SK-N-SH (cell line): ENCODE results near the gene IDH3A. TPM values are rescaled to one million over a fixed set of nuclear protein-coding genes. Genes with fewer than 3 reads are reported as not detected.

Experiments used
- CTCF ChIA-PET: fragments of 300-600, 350-600 bp; formaldehyde crosslinking; extraction: SDS; loops from one replicate; lab custom pipeline; 2021; lab: Yijun Ruan, JAX
- POLR2A ChIA-PET: fragments of 350-600 bp; sonication (Branson Sonifier 250); formaldehyde crosslinking; extraction: SDS; loops from one replicate; lab custom pipeline; 2020; ENCODE audit warnings: antibody characterized with exemption, inconsistent platforms; lab: Yijun Ruan, JAX
- DNase-seq: peaks from one replicate; pipeline ENCODE4 v3.0.0; 2012
- H2AFZ ChIP-seq: fragments of 200-600 bp; sonication (generic); 2 replicates; pipeline ENCODE4 v1.8.1; 2016; ENCODE audit warnings: antibody characterized with exemption, mild to moderate bottlenecking, low read depth
- H3F3A ChIP-seq: fragments of 200-600 bp; sonication (generic); replicated peaks from 2 replicates; pipeline ENCODE3; 2016; ENCODE audit warnings: antibody characterized with exemption, mild to moderate bottlenecking; ENCODE audit not compliant: insufficient read depth
- H3K27ac ChIP-seq, 2 experiments: fragments of 200-500 bp in 1 of 2; fragments of 200-600 bp in 1 of 2; sonication (Bioruptor generic) in 1 of 2; sonication (generic), shearing (Covaris generic) in 1 of 2; 2 replicates each; pipeline versions ENCODE4 v1.5.1 to v1.6.1; 2014 to 2016; ENCODE audit warnings: low read depth in 2 of 2, inconsistent platforms in 1 of 2, low read length in 1 of 2, mild to moderate bottlenecking in 1 of 2, mixed read lengths in 1 of 2
- H3K27me3 ChIP-seq: fragments of 200-600 bp; sonication (generic), shearing (Covaris generic); 2 replicates; pipeline ENCODE4 v1.6.1; 2016; ENCODE audit warnings: mixed run types; ENCODE audit not compliant: insufficient read depth
- H3K36me3 ChIP-seq, 2 experiments: fragments of 200-500 bp in 1 of 2; fragments of 200-600 bp in 1 of 2; sonication (Bioruptor generic) in 1 of 2; sonication (generic) in 1 of 2; replicated peaks in 1 of 2; 2 replicates each; pipeline versions ENCODE3 to v1.5.1; 2014 to 2016; ENCODE audit warnings: low read length in 1 of 2, mild to moderate bottlenecking in 1 of 2; ENCODE audit not compliant: insufficient read depth in 2 of 2, control insufficient read depth in 1 of 2
- H3K4me1 ChIP-seq, 2 experiments: fragments of 200-500 bp in 1 of 2; fragments of 200-600 bp in 1 of 2; sonication (Bioruptor generic) in 1 of 2; sonication (generic), shearing (Covaris generic) in 1 of 2; 2 replicates each; pipeline versions ENCODE4 v1.5.1 to v1.6.1; 2014 to 2016; ENCODE audit warnings: low read depth in 1 of 2, low read length in 1 of 2, mixed run types in 1 of 2; ENCODE audit not compliant: insufficient read depth in 2 of 2, control insufficient read depth in 1 of 2
- H3K4me2 ChIP-seq: fragments of 200-600 bp; sonication (generic), shearing (Covaris generic); 2 replicates; pipeline ENCODE4 v1.6.1; 2017; ENCODE audit warnings: mixed run types
- H3K4me3 ChIP-seq, 2 experiments: fragments of 200-500 bp in 1 of 2; fragments of 200-600 bp in 1 of 2; sonication (Bioruptor generic) in 1 of 2; sonication (generic), shearing (Covaris generic) in 1 of 2; 2 replicates each; pipeline versions ENCODE4 v1.5.1 to v1.8.1; 2014 to 2016; ENCODE audit warnings: low read depth in 2 of 2, inconsistent platforms in 1 of 2, low read length in 1 of 2, mild to moderate bottlenecking in 1 of 2, mixed read lengths in 1 of 2, moderate library complexity in 1 of 2
- H3K79me2 ChIP-seq: fragments of 200-600 bp; sonication (generic); 2 replicates; pipeline ENCODE4 v1.8.1; 2017; ENCODE audit warnings: mild to moderate bottlenecking; ENCODE audit not compliant: insufficient read depth
- H3K9ac ChIP-seq: fragments of 200-600 bp; sonication (generic); 2 replicates; pipeline ENCODE4 v1.6.1; 2017; ENCODE audit warnings: mixed run types
- H3K9me2 ChIP-seq: fragments of 200-600 bp; sonication (generic); 2 replicates; pipeline ENCODE4 v1.6.1; 2017; ENCODE audit warnings: mixed run types
- H3K9me3 ChIP-seq: fragments of 200-600 bp; sonication (generic); 2 replicates; pipeline ENCODE4 v1.6.1; 2017; ENCODE audit warnings: mixed run types, mild to moderate bottlenecking, moderate library complexity
- H4K20me1 ChIP-seq: fragments of 200-600 bp; sonication (generic); 2 replicates; pipeline ENCODE4 v1.6.1; 2017; ENCODE audit warnings: mild to moderate bottlenecking, mixed run types; ENCODE audit not compliant: insufficient read depth
- FOSL2 ChIP-seq: IDR thresholded peaks from 2 replicates; pipeline ENCODE4 v1.4.0; 2012; ENCODE audit warnings: low read depth, mild to moderate bottlenecking, moderate library complexity, borderline replicate concordance
- FOXJ3 ChIP-seq: sonication (generic); formaldehyde crosslinking; IDR thresholded peaks from 2 replicates; pipeline ENCODE4 v1.5.1; 2020; ENCODE audit warnings: mild to moderate bottlenecking, missing genetic modification reagents
- FOXM1 ChIP-seq: IDR thresholded peaks from 2 replicates; pipeline ENCODE4 v1.4.0; 2012; ENCODE audit warnings: low read depth, mild to moderate bottlenecking
- GABPA ChIP-seq: IDR thresholded peaks from 2 replicates; pipeline ENCODE4 v1.4.0; 2012; ENCODE audit warnings: low read depth, mild to moderate bottlenecking
- GATA2 ChIP-seq: sonication (generic); formaldehyde crosslinking; IDR thresholded peaks from 2 replicates; pipeline ENCODE4 v1.5.0; 2020; ENCODE audit warnings: mild to moderate bottlenecking, missing genetic modification reagents
- NFIC ChIP-seq: IDR thresholded peaks from 2 replicates; pipeline ENCODE4 v1.4.0; 2012; ENCODE audit warnings: borderline replicate concordance
- PBX3 ChIP-seq: IDR thresholded peaks from 2 replicates; pipeline ENCODE4; 2012
- RAD21 ChIP-seq: IDR thresholded peaks from 2 replicates; pipeline ENCODE4 v1.6.1; 2012; ENCODE audit warnings: mild to moderate bottlenecking, low read length
- RCOR1 ChIP-seq: fragments of 150-350 bp; IDR thresholded peaks from 2 replicates; pipeline ENCODE4 v1.6.1; 2017; ENCODE audit warnings: antibody characterized with exemption, low read length
- REST ChIP-seq: IDR thresholded peaks from 2 replicates; pipeline ENCODE4 v1.6.1; 2012; ENCODE audit warnings: mild to moderate bottlenecking, low read depth, low read length, moderate library complexity
- RFX5 ChIP-seq: IDR thresholded peaks from 2 replicates; pipeline ENCODE4 v1.6.1; 2012; ENCODE audit warnings: mild to moderate bottlenecking, improper control_type of control experiment, low read length
- RXRA ChIP-seq: IDR thresholded peaks from 2 replicates; pipeline ENCODE4 v1.4.0; 2012; ENCODE audit warnings: low read depth, mild to moderate bottlenecking, borderline replicate concordance
- SIN3A ChIP-seq: IDR thresholded peaks from 2 replicates; pipeline ENCODE4 v1.6.1; 2012; ENCODE audit warnings: low read depth, mild to moderate bottlenecking, low read length, moderate library complexity, borderline replicate concordance
- SMC3 ChIP-seq: IDR thresholded peaks from 2 replicates; pipeline ENCODE4 v1.6.1; 2012; ENCODE audit warnings: low read depth, low read length, improper control_type of control experiment
- TCF12 ChIP-seq: IDR thresholded peaks from 2 replicates; pipeline ENCODE4 v1.4.0; 2012
- YY1 ChIP-seq: IDR thresholded peaks from 2 replicates; pipeline ENCODE4 v1.4.0; 2012; ENCODE audit warnings: low read depth, mild to moderate bottlenecking
- WGBS: methylation state at CpG from one replicate; pipeline ENCODE4 v1.1.6; 2017; ENCODE audit warnings: low lambda C conversion rate; 5-methylcytosine and 5-hydroxymethylcytosine counted together
- polyA plus RNA-seq, 3 experiments: library from polyadenylated mRNA; depleted of rRNA; stranded (reverse); fragments of >200 nt; gene quantifications; 2 replicates each; pipeline ENCODE4 v1.2.3, GENCODE V29; 2012
- TF ChIP-seq, protein P1 (sequence below): IDR thresholded peaks from 2 replicates; pipeline ENCODE4 v1.4.0; 2012; ENCODE audit warnings: low read depth, borderline replicate concordance

IDH3A gene
- polyA plus RNA-seq, 1 of the 3 experiments (the other 2 are of a cell fraction) = 33.2 TPM

DNA sequence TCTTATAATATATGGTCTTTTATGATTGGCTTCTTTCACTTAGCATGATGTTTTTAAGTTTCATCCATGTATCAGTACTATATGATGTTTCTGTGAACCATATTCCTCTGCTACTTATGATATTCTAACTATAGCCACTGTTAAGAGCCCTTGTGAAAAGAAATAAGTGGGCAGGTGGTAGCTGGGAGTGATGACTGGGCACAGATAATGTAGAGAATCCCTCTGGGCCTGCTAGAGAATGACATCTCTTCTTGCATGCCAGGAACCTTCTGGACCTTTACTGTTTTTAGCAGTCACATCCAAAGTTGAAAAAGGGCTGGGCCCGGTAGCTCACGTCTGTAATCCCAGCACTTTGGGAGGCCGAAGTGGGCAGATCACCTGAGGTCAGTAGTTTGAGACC is 10.2 kb downstream of the IDH3A start:
- POLR2A ChIA-PET = interaction anchor here (0.6 kb wide), 1 partner anchor 380 kb away, joined by 7 read pairs; no protein-coding TSS in a partner anchor
- WGBS = 97% methylated on average over 3 of the region's 3 CpGs
- Histone ChIP-seq H3K27ac (no peak overlapping the region), H3F3A (peaks cover 3% of the 10 kb centered on the region), H3K27me3 (no peaks in the 10 kb centered on the region), H2AFZ (no peak overlapping the region), H3K4me1 (no peaks in the 10 kb centered on the region), H3K4me3 (no peak overlapping the region), H4K20me1 (no peaks in the 10 kb centered on the region), H3K9me2 (no peaks in the 10 kb centered on the region), H3K4me2 (no peak overlapping the region), H3K79me2 (peaks cover 3% of the 10 kb centered on the region; the same call in 1 of the 2 replicates), H3K36me3 (peaks cover 29 to 36% of the 10 kb centered on the region in 2 experiments), H3K9me3 (no peaks in the 10 kb centered on the region), H3K9ac (no peak overlapping the region)
- CTCF ChIA-PET = interaction anchor here (0.9 to 1.7 kb wide), 3 partner anchors 18 to 81 kb away, joined by 4 to 5 read pairs (median 4); no protein-coding TSS in a partner anchor
- TF ChIP-seq NFIC = no peak
- no peak for TF ChIP-seq GABPA
- no peak for TF ChIP-seq YY1
- no peak for TF ChIP-seq SIN3A
- TF ChIP-seq RFX5 = no peak
- TF ChIP-seq GATA2 (CRISPR knock-in tag) = no peak
- TF ChIP-seq PBX3 = no peak
- TF ChIP-seq RCOR1 = no peak
- TF ChIP-seq RAD21 = no peak
- TF ChIP-seq RXRA = no peak
- TF ChIP-seq FOSL2 = no peak
- TF ChIP-seq FOXJ3 (CRISPR knock-in tag) = no peak
- no peak for TF ChIP-seq TCF12
- TF ChIP-seq FOXM1 = no peak
- TF ChIP-seq, protein P1, sequence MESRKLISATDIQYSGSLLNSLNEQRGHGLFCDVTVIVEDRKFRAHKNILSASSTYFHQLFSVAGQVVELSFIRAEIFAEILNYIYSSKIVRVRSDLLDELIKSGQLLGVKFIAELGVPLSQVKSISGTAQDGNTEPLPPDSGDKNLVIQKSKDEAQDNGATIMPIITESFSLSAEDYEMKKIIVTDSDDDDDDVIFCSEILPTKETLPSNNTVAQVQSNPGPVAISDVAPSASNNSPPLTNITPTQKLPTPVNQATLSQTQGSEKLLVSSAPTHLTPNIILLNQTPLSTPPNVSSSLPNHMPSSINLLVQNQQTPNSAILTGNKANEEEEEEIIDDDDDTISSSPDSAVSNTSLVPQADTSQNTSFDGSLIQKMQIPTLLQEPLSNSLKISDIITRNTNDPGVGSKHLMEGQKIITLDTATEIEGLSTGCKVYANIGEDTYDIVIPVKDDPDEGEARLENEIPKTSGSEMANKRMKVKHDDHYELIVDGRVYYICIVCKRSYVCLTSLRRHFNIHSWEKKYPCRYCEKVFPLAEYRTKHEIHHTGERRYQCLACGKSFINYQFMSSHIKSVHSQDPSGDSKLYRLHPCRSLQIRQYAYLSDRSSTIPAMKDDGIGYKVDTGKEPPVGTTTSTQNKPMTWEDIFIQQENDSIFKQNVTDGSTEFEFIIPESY = no peak
- no peak for TF ChIP-seq SMC3
- TF ChIP-seq REST = no peak
- DNase-seq = no peak
